Measurements from ENCODE around the gene NDFIP2.

DNA sequence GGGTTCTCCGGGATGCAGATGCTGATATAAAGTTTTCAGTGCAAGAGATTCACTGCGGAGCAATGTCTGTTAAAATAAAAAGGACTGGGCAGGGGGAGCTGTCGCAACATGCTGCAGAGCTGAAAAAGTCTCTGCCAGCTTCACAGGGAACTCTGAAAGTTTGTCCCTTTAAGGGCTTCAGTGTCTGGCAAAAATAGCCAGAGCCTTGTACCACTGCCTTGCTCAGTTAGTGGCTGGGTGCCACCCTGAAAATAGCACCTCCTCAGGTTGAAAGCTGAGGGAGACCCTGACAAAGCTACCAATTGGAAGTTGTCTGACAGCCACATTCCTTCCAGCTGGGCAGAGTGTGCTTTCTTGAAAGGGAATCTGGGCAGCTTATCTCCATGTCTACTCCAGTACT, 3.0 kb upstream of the NDFIP2 start:
- TF ChIP-seq, protein P1, sequence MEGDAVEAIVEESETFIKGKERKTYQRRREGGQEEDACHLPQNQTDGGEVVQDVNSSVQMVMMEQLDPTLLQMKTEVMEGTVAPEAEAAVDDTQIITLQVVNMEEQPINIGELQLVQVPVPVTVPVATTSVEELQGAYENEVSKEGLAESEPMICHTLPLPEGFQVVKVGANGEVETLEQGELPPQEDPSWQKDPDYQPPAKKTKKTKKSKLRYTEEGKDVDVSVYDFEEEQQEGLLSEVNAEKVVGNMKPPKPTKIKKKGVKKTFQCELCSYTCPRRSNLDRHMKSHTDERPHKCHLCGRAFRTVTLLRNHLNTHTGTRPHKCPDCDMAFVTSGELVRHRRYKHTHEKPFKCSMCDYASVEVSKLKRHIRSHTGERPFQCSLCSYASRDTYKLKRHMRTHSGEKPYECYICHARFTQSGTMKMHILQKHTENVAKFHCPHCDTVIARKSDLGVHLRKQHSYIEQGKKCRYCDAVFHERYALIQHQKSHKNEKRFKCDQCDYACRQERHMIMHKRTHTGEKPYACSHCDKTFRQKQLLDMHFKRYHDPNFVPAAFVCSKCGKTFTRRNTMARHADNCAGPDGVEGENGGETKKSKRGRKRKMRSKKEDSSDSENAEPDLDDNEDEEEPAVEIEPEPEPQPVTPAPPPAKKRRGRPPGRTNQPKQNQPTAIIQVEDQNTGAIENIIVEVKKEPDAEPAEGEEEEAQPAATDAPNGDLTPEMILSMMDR (conservative IDR thresholded peaks at IDR 0.05) = no peak
- no peak for TF ChIP-seq EZH2 (IDR thresholded peaks at IDR 0.05; ENCODE audit: low read depth)
